ENCODE data around the gene STON2. TPM values are rescaled to one million over a fixed set of nuclear protein-coding genes. Genes with fewer than 3 reads are reported as not detected.

Gene STON2
- total and polyA plus RNA-seq, 2 of the 8 experiments (the other 6 are each of a cell fraction or from before 2014, with no cell fraction given): 8.9 to 50.0 TPM

DNA sequence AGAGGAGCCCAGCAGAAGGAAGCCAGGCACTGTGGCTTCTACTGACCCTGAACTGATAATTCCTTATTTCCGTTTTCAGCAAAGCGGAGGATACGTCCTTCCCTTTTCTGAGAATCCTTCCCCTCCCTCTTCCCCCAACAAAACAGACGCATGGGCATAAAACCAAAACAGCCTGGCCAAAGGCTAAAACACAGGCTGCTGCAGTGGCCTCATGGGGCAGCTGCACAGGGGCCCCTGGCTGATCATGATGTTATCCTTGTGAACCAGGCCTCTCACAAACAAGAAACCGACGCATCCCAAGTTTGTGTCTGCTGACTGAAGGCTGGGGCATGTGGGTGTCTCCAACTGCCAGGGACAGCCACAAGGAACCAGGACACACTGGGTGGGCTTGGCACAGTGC, 23.4 kb upstream of the STON2 start:
- peaks cover 2 to 3% of the 10 kb centered on the region in 2 experiments; a peak in 1 of 4 replicates for H3K9me3 ChIP-seq (ENCODE audit: insufficient read depth in 2 of 2, low read depth in 1 of 2, low read length in 1 of 2)
- no peak overlapping the region for H2AK5ac ChIP-seq (ENCODE audit: low read depth, low read length)
- no peak overlapping the region for H3K4me3 ChIP-seq (ENCODE audit: extremely low read depth in 1 of 4, insufficient read depth in 2 of 4, low read depth in 3 of 4, low read length in 4 of 4)
- no peak overlapping the region for H2BK20ac ChIP-seq (ENCODE audit: low read length)
- H3K79me2 ChIP-seq (ENCODE audit: control insufficient read depth in 1 of 2, insufficient read depth in 2 of 2, low read length in 2 of 2): peaks cover 0 to 32% of the 10 kb centered on the region in 2 experiments; a peak in 2 of 4 replicates
- WGBS, 2 experiments (ENCODE audit: extremely low coverage in 1 of 2, insufficient coverage in 1 of 2, insufficient read length in 1 of 2, insufficient replicate concordance in 2 of 2, low coverage in 1 of 2, low lambda C conversion rate in 2 of 2, missing lambda C conversion rate in 1 of 2): 97% methylated on average over 6 of the region's 6 CpGs; no CpG with 5 or more reads in 1 of the 2 experiments
- no peak overlapping the region for H3K4me2 ChIP-seq (ENCODE audit: insufficient read depth in 1 of 2, low read depth in 2 of 2, low read length in 2 of 2)
- H2BK15ac ChIP-seq (ENCODE audit: low read length): no peak overlapping the region
- no peak overlapping the region for H3K18ac ChIP-seq (ENCODE audit: extremely low read depth, low read length)
- H2BK120ac ChIP-seq (replicated peaks; ENCODE audit: low read depth, low read length): no peak overlapping the region
- no peak overlapping the region for H3K23ac ChIP-seq (ENCODE audit: insufficient read length)
- H2BK5ac ChIP-seq (ENCODE audit: low read depth, low read length): no peak overlapping the region
- no peak overlapping the region for H4K91ac ChIP-seq (replicated peaks; ENCODE audit: insufficient read length, low read length)
- POLR2A ChIA-PET (ENCODE audit: partially characterized antibody): no interaction called here
- H3K56ac ChIP-seq (replicated peaks; ENCODE audit: insufficient read length, low read depth, low read length): no peak overlapping the region
- H3K27me3 ChIP-seq (replicated peaks in 1 of 4; ENCODE audit: control insufficient read depth in 3 of 4, extremely low read depth in 1 of 4, insufficient read depth in 3 of 4, low read length in 3 of 4): no peaks in the 10 kb centered on the region
- H2AFZ ChIP-seq (ENCODE audit: low read length): no peak overlapping the region
- H4K5ac ChIP-seq (ENCODE audit: insufficient read length, low read depth, low read length): no peak overlapping the region
- H3K23me2 ChIP-seq (ENCODE audit: low read depth, low read length): no peaks in the 10 kb centered on the region
- H4K20me1 ChIP-seq (replicated peaks in 1 of 2; ENCODE audit: control insufficient read depth in 1 of 2, insufficient read depth in 2 of 2, low read length in 2 of 2): no peaks in the 10 kb centered on the region
- H3K4me1 ChIP-seq (replicated peaks in 1 of 4; ENCODE audit: control insufficient read depth in 3 of 4, insufficient read depth in 4 of 4, low read length in 3 of 4): peaks cover 0 to 7% (median 2%) of the 10 kb centered on the region in 4 experiments; a peak in 2 of 7 replicates
- H3K4ac ChIP-seq (replicated peaks; ENCODE audit: insufficient read length, low read depth, low read length): no peak overlapping the region
- no peak overlapping the region for H3K14ac ChIP-seq (ENCODE audit: insufficient read length)
- H3K79me1 ChIP-seq (ENCODE audit: low read depth, low read length): peaks cover 4% of the 10 kb centered on the region
- TF ChIP-seq, protein P1, sequence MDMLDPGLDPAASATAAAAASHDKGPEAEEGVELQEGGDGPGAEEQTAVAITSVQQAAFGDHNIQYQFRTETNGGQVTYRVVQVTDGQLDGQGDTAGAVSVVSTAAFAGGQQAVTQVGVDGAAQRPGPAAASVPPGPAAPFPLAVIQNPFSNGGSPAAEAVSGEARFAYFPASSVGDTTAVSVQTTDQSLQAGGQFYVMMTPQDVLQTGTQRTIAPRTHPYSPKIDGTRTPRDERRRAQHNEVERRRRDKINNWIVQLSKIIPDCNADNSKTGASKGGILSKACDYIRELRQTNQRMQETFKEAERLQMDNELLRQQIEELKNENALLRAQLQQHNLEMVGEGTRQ (IDR thresholded peaks at IDR 0.05; ENCODE audit: low read length): no peak
- no peak for TF ChIP-seq JUN (IDR thresholded peaks at IDR 0.05; ENCODE audit: low read depth, low read length)
- TF ChIP-seq KDM4A (IDR thresholded peaks at IDR 0.05; ENCODE audit: low read depth, low read length, severe bottlenecking): no peak
- no peak for TF ChIP-seq ATF3 (IDR thresholded peaks at IDR 0.05; ENCODE audit: insufficient read depth, low read depth, low read length)
- TF ChIP-seq BACH1 (IDR thresholded peaks at IDR 0.05; ENCODE audit: low read length): no peak
- no peak for TF ChIP-seq NANOG (IDR thresholded peaks at IDR 0.05; ENCODE audit: insufficient read depth, low read depth, low read length, poor library complexity, severe bottlenecking)
- no peak for TF ChIP-seq BCL11A (IDR thresholded peaks at IDR 0.05; ENCODE audit: low read depth in 2 of 2, low read length in 2 of 2)
- TF ChIP-seq CREB1 (IDR thresholded peaks at IDR 0.05): no peak
- TF ChIP-seq E2F6 (IDR thresholded peaks at IDR 0.05): no peak
- TF ChIP-seq ASH2L (IDR thresholded peaks at IDR 0.05; ENCODE audit: low read length): no peak
- FAIRE-seq (no peak), DNase-seq (ENCODE audit: low read depth in 1 of 2, low spot score in 2 of 2) (no peak)
- no peak overlapping the region for H2BK12ac ChIP-seq (ENCODE audit: low read depth, low read length)
- no peak overlapping the region for H3K27ac ChIP-seq (ENCODE audit: low read depth, low read length)
- H4K8ac ChIP-seq (ENCODE audit: extremely low read depth, insufficient read depth, low read length): peak overlapping the region; percentile 1; the same call in 1 of the 2 replicates
- no peak overlapping the region for H3K9ac ChIP-seq (replicated peaks in 1 of 4; ENCODE audit: extremely low read depth in 1 of 4, low read depth in 3 of 4, low read length in 3 of 4)
- H3K36me3 ChIP-seq (ENCODE audit: control insufficient read depth in 2 of 4, insufficient read depth in 4 of 4, low read length in 3 of 4): peaks cover 0 to 10% (median 5%) of the 10 kb centered on the region in 4 experiments; a peak in 4 of 8 replicates
- CTCF ChIA-PET (ENCODE audit: partially characterized antibody): interaction anchor here (0.6 kb wide), 2 partner anchors 29 to 101 kb away, joined by 3 to 5 read pairs; no protein-coding TSS in a partner anchor

Data from H1 (cell line).